IPS-18a (cell line): ENCODE measurements around the gene ITPR2.
"Not testable (repeated sequence)": the region's sequence is repeated elsewhere in the genome, so short reads cannot be mapped to it uniquely, and the experiment has no call there.

ENCODE experiments used
- H3K27ac ChIP-seq: one replicate; pipeline ENCODE4 v1.5.1; 2013; ENCODE audit warnings: low read length
- H3K27me3 ChIP-seq: one replicate; pipeline ENCODE4 v1.6.1; 2013; ENCODE audit warnings: mild to moderate bottlenecking, low read length; ENCODE audit not compliant: control insufficient read depth, insufficient read depth
- H3K36me3 ChIP-seq: one replicate; pipeline ENCODE4 v1.6.1; 2013; ENCODE audit warnings: low read depth, low read length; ENCODE audit not compliant: control insufficient read depth
- H3K4me1 ChIP-seq: one replicate; pipeline ENCODE4 v1.6.1; 2013; ENCODE audit warnings: low read depth, low read length; ENCODE audit not compliant: control insufficient read depth
- H3K4me3 ChIP-seq: one replicate; pipeline ENCODE4 v1.5.1; 2013; ENCODE audit warnings: low read length
- H3K9ac ChIP-seq: one replicate; pipeline ENCODE4 v1.6.1; 2013; ENCODE audit warnings: mild to moderate bottlenecking, low read length, moderate library complexity
- H3K9me3 ChIP-seq: one replicate; pipeline ENCODE4 v1.6.1; 2013; ENCODE audit warnings: low read depth, low read length; ENCODE audit not compliant: control insufficient read depth

ITPR2 gene

DNA sequence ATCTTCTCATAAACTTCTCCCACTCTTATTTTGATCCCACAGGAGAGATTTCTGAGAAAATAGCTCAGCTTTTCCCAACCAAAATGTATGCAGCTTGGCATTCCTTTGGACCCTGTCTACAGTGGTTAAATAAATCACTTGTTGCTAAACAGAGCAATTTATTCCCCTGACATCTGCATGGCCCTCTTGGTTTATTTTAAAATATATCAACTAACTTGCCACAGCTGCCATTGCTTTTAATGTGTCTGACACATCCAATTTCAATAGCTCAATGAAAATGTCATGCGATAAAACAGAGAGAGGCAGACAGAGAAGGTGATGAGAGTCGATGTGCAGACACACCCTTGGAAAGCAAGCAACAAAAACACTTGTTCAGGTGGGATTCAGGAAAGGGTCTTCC is 509.3 kb downstream of the ITPR2 start:
- H3K27ac ChIP-seq = no peak overlapping the region
- no peak overlapping the region for H3K9ac ChIP-seq
- no peaks in the 10 kb centered on the region for H3K4me1 ChIP-seq
- no peaks in the 10 kb centered on the region for H3K27me3 ChIP-seq
- H3K36me3 ChIP-seq = no peaks in the 10 kb centered on the region
- no peaks in the 10 kb centered on the region for H3K9me3 ChIP-seq
- no peak overlapping the region for H3K4me3 ChIP-seq

DNA sequence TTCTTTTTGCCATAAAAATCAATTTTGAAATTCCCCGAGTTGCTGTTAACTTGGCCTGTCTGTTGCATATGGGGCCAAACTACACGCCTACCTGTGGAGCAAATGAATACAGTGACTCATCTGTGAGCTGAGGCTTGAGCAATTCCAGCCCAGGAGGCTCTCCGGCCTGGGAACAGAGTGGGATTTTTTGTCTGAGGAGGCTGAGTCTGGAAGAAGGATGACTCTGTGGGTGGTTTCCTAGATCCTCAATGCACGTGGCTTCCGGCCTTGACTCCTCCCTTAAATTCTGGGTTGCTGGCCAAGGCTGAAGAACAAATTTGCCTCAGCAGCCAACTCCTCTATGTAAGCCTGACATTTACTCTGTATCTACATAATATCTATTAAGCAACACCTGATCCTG is 513.5 kb downstream of the ITPR2 start:
- H3K4me1 ChIP-seq = no peaks in the 10 kb centered on the region
- H3K36me3 ChIP-seq = no peaks in the 10 kb centered on the region
- no peaks in the 10 kb centered on the region for H3K9me3 ChIP-seq
- no peak overlapping the region for H3K27ac ChIP-seq
- no peaks in the 10 kb centered on the region for H3K27me3 ChIP-seq
- no peak overlapping the region for H3K4me3 ChIP-seq
- no peak overlapping the region for H3K9ac ChIP-seq

DNA sequence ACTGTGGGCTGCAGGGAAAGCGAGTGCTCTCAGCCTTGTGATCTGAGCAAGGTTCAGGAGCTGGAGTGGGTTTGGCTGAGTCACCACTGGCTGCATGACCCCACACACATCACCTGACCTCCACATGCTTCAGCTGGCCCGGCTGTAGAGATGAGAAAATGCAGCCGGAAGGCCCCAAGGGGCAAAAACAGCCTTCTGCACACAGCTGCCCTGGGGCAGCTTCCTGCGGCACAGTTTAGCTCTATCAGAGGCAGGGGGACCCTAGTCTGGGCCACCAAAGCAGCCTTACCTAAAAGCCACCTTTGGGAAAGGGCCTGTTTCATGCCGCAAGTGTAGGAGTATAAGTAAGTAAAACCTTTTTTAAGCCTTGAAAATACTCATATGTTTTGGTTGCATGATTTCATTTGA is 514.3 kb downstream of the ITPR2 start:
- H3K9me3 ChIP-seq = no peaks in the 10 kb centered on the region
- H3K27ac ChIP-seq = no peak overlapping the region
- no peak overlapping the region for H3K4me3 ChIP-seq
- H3K4me1 ChIP-seq = no peaks in the 10 kb centered on the region
- no peaks in the 10 kb centered on the region for H3K36me3 ChIP-seq
- no peak overlapping the region for H3K9ac ChIP-seq
- H3K27me3 ChIP-seq = no peaks in the 10 kb centered on the region

DNA sequence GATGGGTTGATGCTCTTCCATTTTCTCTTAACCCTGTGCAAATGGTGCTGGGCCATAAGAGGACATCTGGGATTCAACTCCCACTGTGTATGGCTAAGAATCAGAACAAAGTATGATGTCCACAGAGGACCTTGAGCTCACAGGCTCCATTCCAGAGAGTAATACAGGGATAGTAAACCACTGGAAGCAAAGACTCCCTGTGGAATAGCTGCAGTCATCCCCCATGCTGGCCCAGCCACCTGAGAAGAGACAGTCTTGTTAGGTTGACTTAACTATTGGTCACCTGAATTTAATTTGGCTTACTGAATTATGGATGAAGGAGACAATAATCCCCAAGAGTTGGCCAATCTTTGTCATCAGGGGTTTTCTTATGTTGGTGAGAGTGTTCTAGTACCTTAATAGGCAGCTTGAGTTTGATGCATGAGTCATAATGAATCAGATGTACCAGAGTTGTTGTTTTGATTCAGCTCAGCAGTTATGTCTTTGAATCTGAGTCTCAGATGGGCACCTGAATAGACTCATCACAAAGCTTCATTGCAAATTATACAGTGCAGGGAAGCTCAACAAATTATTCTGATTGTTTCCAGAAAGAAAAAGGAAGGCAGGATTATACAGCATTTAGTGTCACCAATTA is 514.9 kb downstream of the ITPR2 start:
- H3K27me3 ChIP-seq = no peaks in the 10 kb centered on the region

DNA sequence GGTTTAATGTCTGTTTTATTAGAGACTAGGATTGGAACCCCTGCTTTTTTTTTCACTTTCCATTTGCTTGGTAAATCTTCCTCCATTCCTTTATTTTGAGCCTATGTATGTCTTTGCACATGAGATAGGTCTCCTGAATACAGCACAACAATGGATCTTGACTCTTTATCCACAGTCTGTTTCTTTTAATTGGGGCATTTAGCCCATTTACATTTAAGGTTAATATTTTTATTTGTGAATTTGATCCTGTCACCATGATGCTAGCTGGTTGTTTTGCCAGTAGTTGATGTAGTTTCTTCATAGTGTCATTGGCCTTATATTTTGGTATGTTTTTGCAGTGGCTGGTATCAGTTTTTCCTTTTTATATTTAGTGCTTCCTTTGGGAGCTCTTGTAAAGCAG is 518.9 kb downstream of the ITPR2 start:
- H3K9me3 ChIP-seq, H3K36me3 ChIP-seq, H3K9ac ChIP-seq, H3K4me1 ChIP-seq, H3K4me3 ChIP-seq, H3K27ac ChIP-seq, H3K27me3 ChIP-seq: not testable (repeated sequence)

More for the DNA sequence above, 514.9 kb downstream of the ITPR2 start:
- Histone ChIP-seq H3K4me1 (no peaks in the 10 kb centered on the region), H3K9ac (no peak overlapping the region), H3K27ac (no peak overlapping the region), H3K9me3 (no peaks in the 10 kb centered on the region), H3K36me3 (no peaks in the 10 kb centered on the region), H3K4me3 (no peak overlapping the region)

DNA sequence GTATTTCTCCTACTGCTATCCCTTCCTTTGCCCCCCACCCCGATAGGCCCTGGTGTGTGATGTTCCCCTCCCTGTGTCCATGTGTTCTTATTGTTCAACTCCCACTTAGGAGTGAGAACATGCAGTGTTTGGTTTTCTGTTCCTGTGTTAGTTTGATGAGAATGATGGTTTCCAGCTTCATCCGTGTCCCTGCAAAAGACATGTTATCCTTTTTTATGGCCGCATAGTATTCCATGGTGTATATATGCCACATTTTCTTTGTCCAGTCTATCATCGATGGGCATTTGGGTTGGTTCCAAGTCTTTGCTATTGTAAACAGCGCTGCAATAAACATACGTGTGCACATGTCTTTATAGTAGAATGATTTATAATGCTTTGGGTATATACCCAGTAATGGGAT is 522.5 kb downstream of the ITPR2 start:
- H3K9me3 ChIP-seq, H3K36me3 ChIP-seq, H3K27me3 ChIP-seq, H3K9ac ChIP-seq, H3K27ac ChIP-seq, H3K4me1 ChIP-seq, H3K4me3 ChIP-seq: not testable (repeated sequence)

DNA sequence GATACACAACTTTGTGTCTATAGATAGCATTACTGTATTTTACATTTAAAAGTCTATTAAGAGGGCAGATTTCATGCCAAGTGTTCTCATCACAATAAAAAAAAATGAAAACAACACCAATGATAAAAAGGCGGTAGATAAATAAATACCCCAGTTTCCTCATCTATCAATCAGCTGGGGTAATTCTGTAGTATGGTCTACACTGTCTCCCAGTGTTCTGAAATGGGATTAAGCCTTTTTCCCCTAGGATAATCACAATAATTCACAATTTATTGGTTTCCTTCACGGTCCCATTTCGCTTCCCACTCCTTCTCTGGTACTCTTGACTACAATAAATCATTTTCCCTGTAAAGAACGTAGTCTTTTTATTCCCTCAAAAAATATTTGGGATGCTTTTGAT is 523.4 kb downstream of the ITPR2 start:
- Histone ChIP-seq H3K27me3 (no peaks in the 10 kb centered on the region), H3K9me3 (peaks cover 2% of the 10 kb centered on the region), H3K27ac (no peak overlapping the region)

DNA sequence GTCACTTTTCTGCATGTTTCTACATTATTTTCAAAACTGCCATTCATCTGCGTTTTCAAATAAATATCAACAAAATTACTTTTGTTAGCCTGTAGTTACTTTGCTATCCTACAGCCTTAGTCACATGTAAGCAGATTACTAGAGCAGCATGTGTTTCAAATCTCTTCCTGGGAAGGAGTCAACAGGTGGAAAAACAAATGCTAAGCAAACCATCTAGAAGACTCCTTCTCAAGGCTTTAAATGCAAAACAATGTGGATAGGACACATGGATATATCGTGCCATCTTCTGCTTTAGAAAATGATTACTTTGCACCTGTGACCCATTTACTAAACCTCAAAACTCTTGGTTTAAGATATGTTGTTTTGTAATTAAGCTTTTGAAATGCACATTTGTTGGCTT is 528.7 kb downstream of the ITPR2 start:
- no peaks in the 10 kb centered on the region for H3K36me3 ChIP-seq
- no peaks in the 10 kb centered on the region for H3K4me1 ChIP-seq
- H3K27ac ChIP-seq = no peak overlapping the region
- no peak overlapping the region for H3K4me3 ChIP-seq
- H3K9ac ChIP-seq = no peak overlapping the region
- H3K27me3 ChIP-seq = no peaks in the 10 kb centered on the region
- no peaks in the 10 kb centered on the region for H3K9me3 ChIP-seq

More for the DNA sequence above, 523.4 kb downstream of the ITPR2 start:
- Histone ChIP-seq H3K9ac (no peak overlapping the region), H3K4me3 (no peak overlapping the region), H3K4me1 (no peaks in the 10 kb centered on the region), H3K36me3 (no peaks in the 10 kb centered on the region)

DNA sequence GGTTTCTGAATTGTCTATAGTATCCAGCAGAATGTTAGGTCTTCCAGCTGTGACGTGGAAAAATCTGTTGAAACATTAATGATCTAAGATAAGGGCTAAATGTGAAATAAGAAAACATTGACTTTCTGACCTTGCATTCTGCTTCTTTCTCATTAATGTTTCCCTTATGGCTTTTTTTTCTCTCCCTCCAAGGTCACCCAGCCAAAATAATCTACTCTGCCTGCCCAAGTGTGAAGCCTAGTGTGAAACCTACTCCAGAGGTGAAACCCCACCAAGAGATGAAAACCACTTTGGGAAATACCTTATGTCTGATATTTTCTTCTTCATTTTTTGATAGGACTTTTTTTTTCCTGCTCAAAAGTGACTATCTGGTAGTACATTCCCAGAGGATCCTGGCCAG is 529.6 kb downstream of the ITPR2 start:
- Histone ChIP-seq H3K27me3 (no peaks in the 10 kb centered on the region), H3K4me3 (no peak overlapping the region), H3K27ac (no peak overlapping the region), H3K9me3 (no peaks in the 10 kb centered on the region), H3K36me3 (no peaks in the 10 kb centered on the region), H3K9ac (no peak overlapping the region), H3K4me1 (no peaks in the 10 kb centered on the region)

DNA sequence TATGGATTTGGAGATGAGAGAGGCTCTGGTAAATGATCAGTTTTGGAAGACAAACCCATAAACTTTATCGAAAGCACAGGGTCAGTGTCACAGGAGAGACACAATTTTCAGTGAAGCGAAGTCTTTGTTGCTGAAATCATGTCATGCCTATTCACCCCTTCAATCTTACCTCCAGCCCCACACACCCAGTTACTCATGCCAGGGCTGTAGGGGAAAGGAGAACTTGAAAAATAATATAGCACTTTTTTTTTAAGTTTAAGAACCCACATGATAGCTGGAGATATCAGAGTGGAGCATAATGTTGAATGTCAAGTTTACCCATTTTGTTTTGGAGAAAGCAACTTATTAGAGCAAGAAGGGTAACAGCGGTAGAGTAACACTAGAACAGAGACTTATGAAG is 530.2 kb downstream of the ITPR2 start:
- Histone ChIP-seq H3K27me3 (no peaks in the 10 kb centered on the region), H3K9ac (no peak overlapping the region), H3K36me3 (no peaks in the 10 kb centered on the region), H3K27ac (no peak overlapping the region), H3K4me1 (no peaks in the 10 kb centered on the region), H3K4me3 (no peak overlapping the region), H3K9me3 (no peaks in the 10 kb centered on the region)

DNA sequence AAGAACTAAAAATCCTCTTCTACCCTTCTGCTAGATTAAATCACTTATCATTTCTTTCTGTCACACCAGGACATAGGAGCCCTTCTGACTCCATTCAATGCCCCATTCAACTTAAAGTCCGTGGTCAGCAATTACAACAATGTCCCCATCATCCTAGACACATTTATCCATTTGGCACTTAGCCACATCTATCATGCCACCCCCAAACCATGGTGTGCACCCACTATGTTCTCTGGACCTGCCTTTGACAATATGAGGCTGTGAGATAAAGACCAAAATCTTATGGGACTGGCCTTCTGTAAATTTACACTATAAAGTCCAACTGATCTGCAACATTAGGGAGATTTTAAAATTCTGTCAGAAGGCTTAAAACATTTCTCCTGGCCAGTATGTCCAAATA is 533.2 kb downstream of the ITPR2 start:
- Histone ChIP-seq H3K27me3 (no peaks in the 10 kb centered on the region), H3K4me1 (no peaks in the 10 kb centered on the region), H3K36me3 (no peaks in the 10 kb centered on the region), H3K27ac (no peak overlapping the region), H3K4me3 (no peak overlapping the region), H3K9me3 (no peaks in the 10 kb centered on the region), H3K9ac (no peak overlapping the region)

DNA sequence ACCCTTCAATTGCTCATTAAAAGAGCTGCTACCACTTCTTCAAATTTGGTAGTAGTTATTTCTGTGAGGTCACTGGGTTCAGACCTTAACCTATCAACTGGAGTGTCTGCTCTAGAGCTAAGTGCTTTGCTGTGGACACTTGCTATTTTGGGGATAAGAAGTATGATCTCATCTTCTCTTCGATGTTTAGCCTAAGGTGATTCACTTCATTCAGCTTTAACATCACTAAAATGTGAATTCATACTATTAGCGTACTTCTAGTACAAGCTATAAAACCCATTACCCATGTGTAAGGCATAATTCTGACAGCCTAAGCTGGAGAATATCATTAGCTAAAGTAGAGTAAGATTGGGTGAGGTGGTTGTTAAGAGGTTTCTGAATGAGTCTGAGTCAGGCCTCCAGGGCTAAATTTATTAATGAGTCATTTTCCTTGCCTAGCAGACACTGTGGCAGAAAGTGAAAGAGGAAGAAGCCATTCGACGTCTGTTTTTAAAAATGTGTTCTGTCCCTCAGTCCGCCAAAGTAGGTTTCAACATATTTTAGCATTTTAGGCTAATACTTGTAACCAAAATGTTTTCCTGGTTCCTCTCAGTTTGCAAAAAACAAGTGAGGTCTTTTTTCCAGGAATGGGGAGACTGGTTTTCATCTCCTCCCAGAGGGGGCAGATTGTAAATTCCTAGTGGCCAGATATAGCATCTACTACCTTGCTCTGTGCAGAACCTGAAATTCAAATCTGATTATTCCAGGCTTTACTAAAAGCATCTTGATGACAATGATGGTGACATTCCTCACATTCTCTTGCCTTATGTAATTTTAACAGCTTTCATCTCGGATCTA is 534.0 kb downstream of the ITPR2 start:
- Histone ChIP-seq H3K27me3 (no peaks in the 10 kb centered on the region), H3K27ac (no peak overlapping the region), H3K4me3 (no peak overlapping the region), H3K9me3 (no peaks in the 10 kb centered on the region), H3K4me1 (no peaks in the 10 kb centered on the region), H3K36me3 (no peaks in the 10 kb centered on the region), H3K9ac (no peak overlapping the region)
